ENCODE measurements around the gene SYT1. TPM values are rescaled to one million over a fixed set of nuclear protein-coding genes. Genes with fewer than 3 reads are reported as not detected.

SYT1 gene
- total and polyA plus RNA-seq, 12 donors: 0.03 to 0.36 (median 0.15) TPM; not detected in 5

DNA sequence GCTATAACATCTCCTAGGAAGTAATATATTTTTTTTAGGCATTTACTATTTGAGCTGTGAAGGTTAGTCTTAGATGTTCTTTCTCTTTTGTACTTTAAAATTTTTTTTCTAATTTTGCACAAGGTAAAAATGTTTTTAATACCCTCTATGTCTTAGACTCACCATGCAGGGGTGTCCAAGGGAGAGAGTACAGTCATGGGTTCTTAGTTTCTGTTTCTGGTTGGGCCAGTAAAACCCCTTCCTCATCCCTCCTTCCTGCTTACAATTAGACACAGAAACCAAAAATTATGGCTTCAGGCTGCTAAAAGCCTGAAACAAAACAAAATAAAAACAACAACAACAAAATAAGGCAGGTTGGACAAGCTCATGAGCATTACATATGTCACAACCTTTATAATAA, 193.0 kb downstream of the SYT1 start:
- no peak for DNase-seq
- Histone ChIP-seq H3K27ac (no peak overlapping the region), H3K27me3 (no peaks in the 10 kb centered on the region), H3K4me1 (no peaks in the 10 kb centered on the region), H3K4me3 (no peak overlapping the region), H3K9me3 (no peaks in the 10 kb centered on the region), H3K36me3 (no peaks in the 10 kb centered on the region)
- no peak for TF ChIP-seq CTCF (IDR thresholded peaks at IDR 0.05)
- no peak for ATAC-seq
- intact Hi-C loops (cut with DNase I): no loop called here

DNA sequence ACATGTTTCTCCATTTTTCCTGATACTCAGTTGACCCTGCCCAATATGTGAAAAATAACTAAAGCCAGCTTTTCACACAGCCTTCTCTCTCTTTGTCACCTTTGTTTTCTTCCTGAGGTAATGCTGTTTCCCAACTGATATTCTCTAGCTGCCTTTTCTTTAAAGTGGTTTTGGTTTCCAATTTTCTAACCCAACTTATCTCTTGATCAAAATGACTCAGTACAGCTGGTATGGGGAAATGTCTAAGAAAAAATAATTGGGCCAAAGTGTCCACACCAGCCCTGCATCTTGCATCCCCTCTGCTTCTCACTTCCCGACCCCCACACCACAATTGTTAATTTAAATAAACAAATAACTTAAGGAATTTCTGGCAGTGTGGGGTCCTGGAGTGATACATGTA, 193.8 kb downstream of the SYT1 start:
- WGBS, 2 donors: 54 to 74% methylated on average over 1 of the region's 1 CpG
- Histone ChIP-seq H3K36me3 (no peaks in the 10 kb centered on the region), H3K4me1 (no peaks in the 10 kb centered on the region), H3K27ac (no peak overlapping the region), H3K4me3 (no peak overlapping the region), H3K9me3 (no peaks in the 10 kb centered on the region), H3K27me3 (no peaks in the 10 kb centered on the region)
- DNase-seq (no peak), ATAC-seq (no peak)
- intact Hi-C loops (cut with DNase I): no loop called here
- TF ChIP-seq CTCF (IDR thresholded peaks at IDR 0.05): no peak

- no peak for ATAC-seq
- no peak overlapping the region for H3K27ac ChIP-seq
Measured at GRCh38 chr12:79059557-79059956, 195.0 kb downstream of the SYT1 start.

GRCh38 chr12:79063258-79063657, 198.7 kb downstream of the SYT1 start:
- intact Hi-C loops (cut with DNase I): no loop called here
- DNase-seq (no peak), ATAC-seq (no peak)
- Histone ChIP-seq H3K27ac (no peak overlapping the region), H3K9me3 (no peaks in the 10 kb centered on the region), H3K36me3 (no peaks in the 10 kb centered on the region), H3K4me3 (no peak overlapping the region), H3K4me1 (no peaks in the 10 kb centered on the region), H3K27me3 (no peaks in the 10 kb centered on the region)
- 14 to 20% methylated on average over 1 of the region's 1 CpG for WGBS, 2 donors
- no peak for TF ChIP-seq CTCF (IDR thresholded peaks at IDR 0.05)

More at GRCh38 chr12:79059557-79059956, 195.0 kb downstream of the SYT1 start:
- TF ChIP-seq CTCF (IDR thresholded peaks at IDR 0.05): no peak
- no peak for DNase-seq
- no peaks in the 10 kb centered on the region for H3K27me3 ChIP-seq
- intact Hi-C loops (cut with DNase I): no loop called here
- no peaks in the 10 kb centered on the region for H3K4me1 ChIP-seq
- no peaks in the 10 kb centered on the region for H3K36me3 ChIP-seq
- no peaks in the 10 kb centered on the region for H3K9me3 ChIP-seq
- H3K4me3 ChIP-seq: no peak overlapping the region

DNA sequence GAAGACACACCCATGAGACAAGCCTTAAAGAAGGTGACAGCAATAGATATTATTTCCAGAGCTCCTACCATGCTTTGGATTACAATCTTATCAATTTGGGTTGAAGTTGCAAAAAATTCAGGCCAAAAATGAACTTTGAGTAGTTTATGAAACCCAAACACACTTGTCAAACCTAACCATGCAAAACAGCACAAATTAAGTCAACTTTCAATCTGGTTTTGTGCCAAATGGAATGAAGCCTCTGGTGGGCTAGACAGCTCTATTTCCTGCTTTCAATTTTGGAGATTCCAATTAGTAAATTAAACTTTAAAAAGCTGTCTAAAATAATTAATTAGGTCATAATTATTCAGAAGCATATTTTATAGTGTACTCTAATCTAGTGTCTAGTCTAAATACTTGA, 203.4 kb downstream of the SYT1 start:
- H3K27me3 ChIP-seq: no peaks in the 10 kb centered on the region
- H3K9me3 ChIP-seq: no peaks in the 10 kb centered on the region
- no peak for ATAC-seq
- no peaks in the 10 kb centered on the region for H3K36me3 ChIP-seq
- H3K4me1 ChIP-seq: no peaks in the 10 kb centered on the region
- no peak for TF ChIP-seq CTCF (IDR thresholded peaks at IDR 0.05)
- H3K4me3 ChIP-seq: no peak overlapping the region
- intact Hi-C loops (cut with DNase I): no loop called here
- no peak for DNase-seq
- H3K27ac ChIP-seq: no peak overlapping the region

Data from heart right ventricle (tissue), 16 donors.